ACC112 (cell line): ENCODE measurements around the gene IGSF10.

Source experiments
- H2AFZ ChIP-seq: fragments of 200-600 bp; sonication (generic); one replicate; pipeline ENCODE4 v1.6.0; 2017; ENCODE audit warnings: antibody characterized with exemption, low read length; ENCODE audit not compliant: unreplicated experiment
- H3K27ac ChIP-seq: fragments of 200-600 bp; sonication (generic); 2 replicates; pipeline ENCODE4 v1.5.1; 2014; ENCODE audit warnings: low read depth, mild to moderate bottlenecking, antibody characterized with exemption, low read length, moderate library complexity
- H3K27me3 ChIP-seq: fragments of 200-600 bp; sonication (generic); 2 replicates; pipeline ENCODE4 v1.6.1; 2014; ENCODE audit warnings: mild to moderate bottlenecking, antibody characterized with exemption, low read length, moderate library complexity, mixed read lengths; ENCODE audit not compliant: insufficient read depth
- H3K36me3 ChIP-seq: fragments of 200-600 bp; sonication (generic); 2 replicates; pipeline ENCODE4 v1.6.1; 2016; ENCODE audit warnings: mild to moderate bottlenecking, antibody characterized with exemption, low read length, moderate library complexity, mixed read lengths; ENCODE audit not compliant: insufficient read depth
- H3K4me1 ChIP-seq: fragments of 200-600 bp; sonication (generic); one replicate; pipeline ENCODE4 v1.6.1; 2016; ENCODE audit warnings: low read length, mixed read lengths; ENCODE audit not compliant: insufficient read depth, unreplicated experiment, control insufficient read depth
- H3K4me3 ChIP-seq: fragments of 200-600 bp; sonication (generic); 2 replicates; pipeline ENCODE4 v1.5.1; 2014; ENCODE audit warnings: mild to moderate bottlenecking, low read depth, low read length
- H3K79me2 ChIP-seq: fragments of 200-600 bp; sonication (generic); one replicate; pipeline ENCODE4 v1.6.0; 2016; ENCODE audit warnings: low read length; ENCODE audit not compliant: control insufficient read depth, unreplicated experiment, insufficient read depth

IGSF10 gene

GRCh38 chr3:151437906-151438305 lies 23.0 kb downstream of the IGSF10 start:
- H3K27ac ChIP-seq = no peak overlapping the region
- no peak overlapping the region for H3K4me3 ChIP-seq
- no peaks in the 10 kb centered on the region for H3K79me2 ChIP-seq
- peaks cover 38% of the 10 kb centered on the region for H3K4me1 ChIP-seq
- H2AFZ ChIP-seq = no peak overlapping the region
- no peaks in the 10 kb centered on the region for H3K36me3 ChIP-seq
- no peaks in the 10 kb centered on the region for H3K27me3 ChIP-seq

- H3K36me3 ChIP-seq = no peaks in the 10 kb centered on the region
- no peaks in the 10 kb centered on the region for H3K79me2 ChIP-seq
- peak overlapping the region; percentile 13; the same call in 1 of the 2 replicates for H3K27ac ChIP-seq
- H2AFZ ChIP-seq = no peak overlapping the region
- peaks cover 43% of the 10 kb centered on the region for H3K4me1 ChIP-seq
- H3K27me3 ChIP-seq = no peaks in the 10 kb centered on the region
- no peak overlapping the region for H3K4me3 ChIP-seq
These were observed 24.0 kb downstream of the IGSF10 start for GRCh38 chr3:151436675-151437446.

GRCh38 chr3:151434151-151434890 lies 26.5 kb downstream of the IGSF10 start:
- peak overlapping the region; percentile 79 for H2AFZ ChIP-seq
- H3K79me2 ChIP-seq = no peaks in the 10 kb centered on the region
- peak overlapping the region; percentile 56 for H3K4me3 ChIP-seq
- no peaks in the 10 kb centered on the region for H3K27me3 ChIP-seq
- H3K4me1 ChIP-seq = peaks cover 49% of the 10 kb centered on the region
- H3K36me3 ChIP-seq = no peaks in the 10 kb centered on the region
- H3K27ac ChIP-seq = peak overlapping the region; percentile 100

GRCh38 chr3:151432616-151433372 lies 28.1 kb downstream of the IGSF10 start:
- H3K36me3 ChIP-seq = no peaks in the 10 kb centered on the region
- peaks cover 49% of the 10 kb centered on the region for H3K4me1 ChIP-seq
- H3K27me3 ChIP-seq = no peaks in the 10 kb centered on the region
- no peaks in the 10 kb centered on the region for H3K79me2 ChIP-seq
- no peak overlapping the region for H2AFZ ChIP-seq
- H3K4me3 ChIP-seq = no peak overlapping the region
- peak overlapping the region; percentile 100; the same call in 1 of the 2 replicates for H3K27ac ChIP-seq

GRCh38 chr3:151431940-151432339 lies 28.9 kb downstream of the IGSF10 start:
- peak overlapping the region; percentile 59 for H3K27ac ChIP-seq
- peaks cover 45% of the 10 kb centered on the region for H3K4me1 ChIP-seq
- no peak overlapping the region for H2AFZ ChIP-seq
- no peak overlapping the region for H3K4me3 ChIP-seq
- H3K36me3 ChIP-seq = no peaks in the 10 kb centered on the region
- no peaks in the 10 kb centered on the region for H3K27me3 ChIP-seq
- H3K79me2 ChIP-seq = no peaks in the 10 kb centered on the region

- Histone ChIP-seq H3K4me3 (no peak overlapping the region), H3K79me2 (no peaks in the 10 kb centered on the region), H2AFZ (no peak overlapping the region), H3K36me3 (no peaks in the 10 kb centered on the region), H3K27ac (peak overlapping the region; percentile 59; the same call in 1 of the 2 replicates), H3K27me3 (no peaks in the 10 kb centered on the region), H3K4me1 (peaks cover 40% of the 10 kb centered on the region)
These were observed 29.9 kb downstream of the IGSF10 start for GRCh38 chr3:151430821-151431484.

- no peak overlapping the region for H3K4me3 ChIP-seq
- peaks cover 32% of the 10 kb centered on the region for H3K4me1 ChIP-seq
- no peaks in the 10 kb centered on the region for H3K27me3 ChIP-seq
- no peak overlapping the region for H2AFZ ChIP-seq
- H3K36me3 ChIP-seq = no peaks in the 10 kb centered on the region
- H3K27ac ChIP-seq = no peak overlapping the region
- no peaks in the 10 kb centered on the region for H3K79me2 ChIP-seq
These were observed 32.5 kb downstream of the IGSF10 start for GRCh38 chr3:151428386-151428785.

GRCh38 chr3:151426341-151426657 lies 34.6 kb downstream of the IGSF10 start:
- no peak overlapping the region for H3K27ac ChIP-seq
- H3K4me3 ChIP-seq = no peak overlapping the region
- H2AFZ ChIP-seq = peak overlapping the region; percentile 78
- H3K79me2 ChIP-seq = no peaks in the 10 kb centered on the region
- peaks cover 17% of the 10 kb centered on the region for H3K4me1 ChIP-seq
- no peaks in the 10 kb centered on the region for H3K27me3 ChIP-seq
- H3K36me3 ChIP-seq = no peaks in the 10 kb centered on the region

- Histone ChIP-seq H3K27ac (no peak overlapping the region), H3K4me1 (peaks cover 17% of the 10 kb centered on the region), H3K79me2 (no peaks in the 10 kb centered on the region), H3K36me3 (no peaks in the 10 kb centered on the region), H3K27me3 (no peaks in the 10 kb centered on the region), H3K4me3 (no peak overlapping the region), H2AFZ (peak overlapping the region; percentile 78)
These were observed 35.1 kb downstream of the IGSF10 start for GRCh38 chr3:151425627-151426340.

GRCh38 chr3:151423091-151423490 lies 37.8 kb downstream of the IGSF10 start:
- Histone ChIP-seq H3K4me3 (no peak overlapping the region), H2AFZ (no peak overlapping the region), H3K27me3 (no peaks in the 10 kb centered on the region), H3K79me2 (no peaks in the 10 kb centered on the region), H3K36me3 (no peaks in the 10 kb centered on the region), H3K4me1 (peaks cover 17% of the 10 kb centered on the region), H3K27ac (no peak overlapping the region)
